HepG2 (cell line): ENCODE data around the gene INTS14. TPM values are rescaled to one million over a fixed set of nuclear protein-coding genes. Genes with fewer than 3 reads are reported as not detected.

Source experiments
- ATAC-seq: fragments of 200-7000 bp; cut with Tn5 transposase; 3 replicates; pipeline ENCODE4 v1.9.1; 2020; ENCODE audit warnings: mild to moderate bottlenecking, moderate library complexity
- BruUV-seq: library from RNA; stranded (reverse); fragments of 400-500 nt; replicated peaks from 2 replicates; lab custom pipeline; 2021; lab: Mats Ljungman, UMichigan
- CTCF ChIA-PET: fragments of 300-600 bp; formaldehyde crosslinking; extraction: SDS; loops from one replicate; lab custom pipeline; 2021; ENCODE audit warnings: low total read pairs, inconsistent platforms, low intra/inter-chr PET ratio; lab: Yijun Ruan, JAX
- POLR2A ChIA-PET: fragments of 350-600 bp; sonication (Branson Sonifier 250); formaldehyde crosslinking; loops from one replicate; lab custom pipeline; 2020; ENCODE audit warnings: antibody characterized with exemption, inconsistent platforms; lab: Yijun Ruan, JAX
- DNase-seq: peaks from one replicate; pipeline ENCODE4 v3.0.0-alpha.2; 2015; ENCODE audit warnings: low spot score
- FAIRE-seq: peaks from 3 replicates; lab custom pipeline; 2011; peaks lifted over from hg19 to GRCh38; lab: Jason Lieb, UNC
- H2AFZ ChIP-seq: one replicate; pipeline ENCODE4 v1.6.1; 2011; ENCODE audit warnings: low read length, inconsistent platforms
- H3K27ac ChIP-seq: fragments of 300-600 bp; 3 replicates; pipeline ENCODE4 v1.8.0; 2011; ENCODE audit warnings: mixed run types, mild to moderate bottlenecking, mixed read lengths, low read length, inconsistent platforms; ENCODE audit not compliant: insufficient read depth; ENCODE audit errors: extremely low read length
- H3K27me3 ChIP-seq, 2 experiments: fragments of 200-600 bp in 1 of 2; 2 replicates in 1 of 2; 3 replicates in 1 of 2; pipeline versions ENCODE4 v1.6.0 to v1.8.0; 2011; ENCODE audit warnings: low read length in 2 of 2, mild to moderate bottlenecking in 2 of 2, moderate library complexity in 2 of 2, inconsistent platforms in 1 of 2; ENCODE audit not compliant: insufficient read depth in 2 of 2, control insufficient read depth in 1 of 2
- H3K36me3 ChIP-seq, 2 experiments: fragments of 200-600 bp in 1 of 2; replicated peaks in 1 of 2; 2 replicates in 1 of 2; 3 replicates in 1 of 2; pipeline versions ENCODE4 v1.5.1 to v1.8.0; 2011; ENCODE audit warnings: low read length in 2 of 2, inconsistent platforms in 1 of 2; ENCODE audit not compliant: insufficient read depth in 2 of 2, control insufficient read depth in 1 of 2
- H3K4me1 ChIP-seq: 2 replicates; pipeline ENCODE4 v1.5.1; 2012; ENCODE audit warnings: low read length, inconsistent platforms; ENCODE audit not compliant: insufficient read depth
- H3K4me2 ChIP-seq: 2 replicates; pipeline ENCODE4 v1.6.0; 2011; ENCODE audit warnings: low read depth, low read length, inconsistent platforms
- H3K4me3 ChIP-seq, 3 experiments: fragments of 200-600 bp in 1 of 3; sonication (generic), shearing (Covaris generic) in 1 of 3; replicated peaks in 1 of 3; 2 replicates each; pipeline ENCODE4 v1.5.1; 2011 to 2016; ENCODE audit warnings: low read length in 3 of 3, inconsistent platforms in 2 of 3, low read depth in 2 of 3, mild to moderate bottlenecking in 2 of 3, control low read depth in 1 of 3, mixed read lengths in 1 of 3; ENCODE audit not compliant: insufficient read depth in 1 of 3
- H3K79me2 ChIP-seq: one replicate; pipeline ENCODE4 v1.6.1; 2011; ENCODE audit warnings: low read length, inconsistent platforms; ENCODE audit not compliant: insufficient read depth
- H3K9ac ChIP-seq: 2 replicates; pipeline ENCODE4 v1.6.0; 2011; ENCODE audit warnings: mild to moderate bottlenecking, low read depth, low read length, inconsistent platforms; ENCODE audit not compliant: insufficient read depth
- H3K9me3 ChIP-seq: 2 replicates; pipeline ENCODE4 v1.5.1; 2012; ENCODE audit warnings: mild to moderate bottlenecking, low read length
- H4K20me1 ChIP-seq: 2 replicates; pipeline ENCODE4 v1.6.0; 2011; ENCODE audit warnings: inconsistent platforms, mild to moderate bottlenecking, low read length, moderate library complexity; ENCODE audit not compliant: insufficient read depth
- AKNA ChIP-seq: sonication (generic); formaldehyde crosslinking; IDR thresholded peaks from 2 replicates; pipeline ENCODE4 v1.4.0; 2020; ENCODE audit warnings: missing genetic modification reagents, borderline replicate concordance
- CREB1 ChIP-seq, 2 experiments: fragments of 450-650 bp in 1 of 2; IDR thresholded peaks; 2 replicates each; pipeline ENCODE4 v1.6.1; 2016 to 2017; ENCODE audit warnings: control low read depth in 1 of 2, mild to moderate bottlenecking in 1 of 2, missing compliant biosample characterization in 1 of 2, missing genetic modification characterization in 1 of 2
- DBP ChIP-seq: sonication (generic); formaldehyde crosslinking; IDR thresholded peaks from 2 replicates; pipeline ENCODE4 v1.4.0; 2020; ENCODE audit warnings: missing genetic modification reagents; ENCODE audit errors: not compliant biosample characterization
- HMGXB4 ChIP-seq, 2 experiments: sonication (generic) in 1 of 2; formaldehyde crosslinking in 1 of 2; IDR thresholded peaks; 2 replicates each; pipeline versions ENCODE4 v1.4.0 to v1.6.1; 2018 to 2020; ENCODE audit warnings: missing genetic modification reagents in 2 of 2, borderline replicate concordance in 1 of 2, low read depth in 1 of 2, mild to moderate bottlenecking in 1 of 2, missing biosample characterization in 1 of 2
- MEIS1 ChIP-seq: sonication (generic); formaldehyde crosslinking; IDR thresholded peaks from 2 replicates; pipeline ENCODE4 v1.9.0; 2021; ENCODE audit warnings: mild to moderate bottlenecking, missing genetic modification reagents, moderate library complexity, borderline replicate concordance
- POGZ ChIP-seq: sonication (generic); formaldehyde crosslinking; IDR thresholded peaks from 2 replicates; pipeline ENCODE4 v1.4.0; 2020; ENCODE audit warnings: mild to moderate bottlenecking, missing genetic modification reagents
- POLR2A ChIP-seq, 2 experiments: IDR thresholded peaks; 2 replicates each; pipeline ENCODE4 v1.6.1; 2011; ENCODE audit warnings: low read depth in 2 of 2, low read length in 2 of 2, mild to moderate bottlenecking in 1 of 2, moderate library complexity in 1 of 2; ENCODE audit not compliant: insufficient read depth in 1 of 2
- SMC3 ChIP-seq: IDR thresholded peaks from 2 replicates; pipeline ENCODE4 v1.6.1; 2011; ENCODE audit warnings: low read length, improper control_type of control experiment
- TBX2 ChIP-seq: sonication (generic); formaldehyde crosslinking; IDR thresholded peaks from 2 replicates; pipeline ENCODE4 v1.5.0; 2020; ENCODE audit warnings: missing genetic modification reagents, mild to moderate bottlenecking, borderline replicate concordance
- ZFP36 ChIP-seq: fragments of 150-350 bp; IDR thresholded peaks from 2 replicates; pipeline ENCODE4 v1.6.1; 2018; ENCODE audit warnings: borderline replicate concordance, low read length, low read depth; ENCODE audit not compliant: partially characterized antibody
- ZFP41 ChIP-seq: sonication (generic); formaldehyde crosslinking; IDR thresholded peaks from 2 replicates; pipeline ENCODE4 v1.4.0; 2020; ENCODE audit warnings: mild to moderate bottlenecking, missing genetic modification reagents, borderline replicate concordance
- ZNF333 ChIP-seq: sonication (generic); formaldehyde crosslinking; IDR thresholded peaks from 2 replicates; pipeline ENCODE4 v1.4.0; 2020; ENCODE audit warnings: mild to moderate bottlenecking, missing genetic modification reagents, borderline replicate concordance
- ZNF772 ChIP-seq: sonication (generic); formaldehyde crosslinking; IDR thresholded peaks from 2 replicates; pipeline ENCODE4 v1.5.0; 2020; ENCODE audit warnings: mild to moderate bottlenecking, missing genetic modification reagents
- ZNF878 ChIP-seq: sonication (generic); formaldehyde crosslinking; IDR thresholded peaks from 2 replicates; pipeline ENCODE4 v1.8.1; 2023; ENCODE audit warnings: mild to moderate bottlenecking, missing genetic modification reagents, moderate library complexity
- WGBS: methylation state at CpG from one replicate; pipeline ENCODE4 v1.1.6; 2017; ENCODE audit warnings: low lambda C conversion rate; 5-methylcytosine and 5-hydroxymethylcytosine counted together
- in situ Hi-C: cut with HindIII; loops from 2 replicates; pipeline ENCODE4 v1.10.0; 2017; ENCODE audit warnings: low pct_unique_long_range_greater_than_20kb; ENCODE audit not compliant: extremely low pct_ligation_motif_present
- intact Hi-C: fragments of 100-400 bp; cut with micrococcal nuclease; formaldehyde crosslinking; loops from one replicate; pipeline ENCODE4 v1.10.0; 2022; ENCODE audit not compliant: unreplicated experiment
- polyA plus RNA-seq, 8 experiments: library from polyadenylated mRNA; depleted of rRNA in 3 of 8; stranded (reverse) in 7 of 8; unstranded in 1 of 8; fragments of >200 nt; fragmentation: Illumina TruSeq in 4 of 8; extraction: Trizol in 4 of 8; gene quantifications; 2 replicates each; pipeline versions ENCODE4 v1.2.1 to v1.2.3, GENCODE V29; 2011 to 2016; ENCODE audit warnings: low read depth in 4 of 8, missing spikeins in 1 of 8, mixed read lengths in 1 of 8; ENCODE audit not compliant: insufficient read depth in 1 of 8
- total RNA-seq, 5 experiments: library from RNA; depleted of rRNA; stranded (reverse); fragments of >200 nt; fragmentation: Illumina TruSeq; extraction: Trizol; gene quantifications; 2 replicates each; pipeline ENCODE4 v1.2.3, GENCODE V29; 2016; ENCODE audit warnings: low read depth in 1 of 5

INTS14 gene
- total and polyA plus RNA-seq, 2 of the 13 experiments (the other 11 are each of a cell fraction or from before 2014, with no cell fraction given), result 41.4 to 52.0 TPM

- ATAC-seq (peak; percentile 28), DNase-seq (peak; percentile 47), FAIRE-seq (peak; percentile 34)
- no TSS peak for BruUV-seq
- H3K27ac ChIP-seq, result peak overlapping the region; percentile 99
- H3K4me1 ChIP-seq, result peaks cover 43% of the 10 kb centered on the region
- H3K79me2 ChIP-seq, result peaks cover 40% of the 10 kb centered on the region
- peak overlapping the region; percentile 100 for H3K4me2 ChIP-seq
- H4K20me1 ChIP-seq, result no peaks in the 10 kb centered on the region
- intact Hi-C loops (loop anchor here (1.0 kb wide), 1 partner anchor 257 kb away; the partner anchor contains the start of gene RAB11A), in situ Hi-C loops (no loop called here)
- H3K27me3 ChIP-seq, result no peaks in the 10 kb centered on the region; a peak in 1 of 5 replicates
- peak overlapping the region; percentile 96 for H3K9ac ChIP-seq
- H3K4me3 ChIP-seq, result peak overlapping the region; percentile 85 to 89 (median 87)
- ChIA-PET POLR2A (interaction anchor here (1.1 to 2.9 kb wide), 9 partner anchors 16 to 774 kb away, joined by 4 to 30 read pairs (median 7); partner anchors contain the start of genes HACD3, MAP2K1, RAB11A and RNU5B-1), CTCF (no interaction called here)
- 9% methylated on average over 5 of the region's 5 CpGs for WGBS
- peak overlapping the region; percentile 46 for H2AFZ ChIP-seq
- H3K9me3 ChIP-seq, result no peaks in the 10 kb centered on the region
- H3K36me3 ChIP-seq, result peaks cover 0 to 2% of the 10 kb centered on the region in 2 experiments; a peak in 1 of 5 replicates
- no peak for TF ChIP-seq AKNA
- no peak for TF ChIP-seq ZNF878 (CRISPR knock-in tag)
- TF ChIP-seq SMC3, result no peak
- TF ChIP-seq ZFP36, result no peak
- 0 out of 2 replicates have a peak, but pooled peaks have one; percentile 9 for TF ChIP-seq ZNF772 (CRISPR knock-in tag)
- TF ChIP-seq POGZ, result no peak
- peak in 1 of 2 experiments; percentile 50; a peak in 2 of 4 replicates for TF ChIP-seq POLR2A (IDR thresholded peaks at IDR 0.05; ENCODE audit: insufficient read depth in 1 of 2, low read depth in 2 of 2, low read length in 2 of 2)
- no peak for TF ChIP-seq TBX2 (CRISPR knock-in tag)
- TF ChIP-seq HMGXB4 (CRISPR knock-in tag; IDR thresholded peaks at IDR 0.05; ENCODE audit: borderline replicate concordance in 1 of 2, low read depth in 1 of 2), result 0 out of 4 replicates have a peak, but pooled peaks of 1 of the 2 experiments have one; percentile 52
- TF ChIP-seq ZFP41 (CRISPR knock-in tag), result peak; percentile 61; the same call in 1 of the 2 replicates
- no peak for TF ChIP-seq CREB1 (IDR thresholded peaks at IDR 0.05)
- TF ChIP-seq CREB1 (CRISPR knock-in tag; IDR thresholded peaks at IDR 0.05), result no peak
- TF ChIP-seq MEIS1 (CRISPR knock-in tag), result no peak
- TF ChIP-seq DBP (CRISPR knock-in tag), result no peak
- no peak for TF ChIP-seq ZNF333 (CRISPR knock-in tag)
Measured at GRCh38 chr15:65611888-65612615, 1.1 kb upstream of the INTS14 start.
